Peyer's patch (tissue), 4 donors: ENCODE results near the gene SGSM2.

Source experiments
- CTCF ChIP-seq, 6 experiments: fragments of 450-650 bp in 4 of 6; fragments of 200-600 bp in 2 of 6; sonication (generic) in 1 of 6; IDR thresholded peaks; one replicate each; pipeline ENCODE4 v1.5.1; 2017 to 2019; ENCODE audit warnings: antibody characterized with exemption in 6 of 6, mild to moderate bottlenecking in 3 of 6, moderate library complexity in 1 of 6
- POLR2A ChIP-seq, 2 donors: fragments of 450-650 bp; IDR thresholded peaks; one replicate each; pipeline ENCODE4 v1.5.1; 2017; ENCODE audit warnings: antibody characterized with exemption in 2 of 2, mild to moderate bottlenecking in 2 of 2, moderate library complexity in 2 of 2

- no peak for TF ChIP-seq POLR2A (IDR thresholded peaks at IDR 0.05)
- TF ChIP-seq CTCF (IDR thresholded peaks at IDR 0.05) = no peak
Observed at GRCh38 chr17:2319051-2319450, 18.2 kb upstream of the SGSM2 start.
